Activated B cell treated with CpG ODN at 0.5 μM for 24 hours (primary cell): ENCODE results near the gene DIP2C. TPM values are rescaled to one million over a fixed set of nuclear protein-coding genes. Genes with fewer than 3 reads are reported as not detected.

Experiments used
- ATAC-seq: fragments of 200-7000 bp; cut with Tn5 transposase; one replicate; pipeline ENCODE4 v1.10.0; 2021; ENCODE audit warnings: low read depth, mild to moderate bottlenecking, moderate library complexity
- CTCF ChIA-PET: fragments of 350-600 bp; sonication (Branson Sonifier 250); formaldehyde crosslinking; loops from one replicate; lab custom pipeline; 2021; ENCODE audit warnings: antibody characterized with exemption; lab: Charles Lee
- POLR2A ChIA-PET: fragments of 350-600 bp; sonication (Branson Sonifier 250); formaldehyde crosslinking; loops from one replicate; lab custom pipeline; 2021; ENCODE audit warnings: antibody characterized with exemption; lab: Charles Lee
- DNase-seq: peaks from one replicate; pipeline ENCODE4 v3.0.0; 2022
- H3K27ac Mint-ChIP-seq: one replicate; pipeline ENCODE4 v1.8.0; 2020; ENCODE audit warnings: mixed read lengths
- H3K27me3 Mint-ChIP-seq: one replicate; pipeline ENCODE4 v1.8.0; 2021; ENCODE audit warnings: mixed read lengths
- H3K36me3 Mint-ChIP-seq: one replicate; pipeline ENCODE4 v1.8.0; 2021; ENCODE audit warnings: low read depth, mixed read lengths
- H3K4me1 Mint-ChIP-seq: one replicate; pipeline ENCODE4 v1.8.0; 2021; ENCODE audit warnings: mixed read lengths
- H3K4me3 Mint-ChIP-seq: one replicate; pipeline ENCODE4 v1.8.0; 2020; ENCODE audit warnings: mild to moderate bottlenecking, mixed read lengths
- H3K9me3 Mint-ChIP-seq: one replicate; pipeline ENCODE4 v1.8.0; 2020; ENCODE audit warnings: mixed read lengths
- intact Hi-C: fragments of 100-400 bp; cut with micrococcal nuclease; formaldehyde crosslinking; loops from one replicate; pipeline ENCODE4 v1.15.1; 2024
- total RNA-seq: library from RNA; stranded (reverse); gene quantifications from 2 replicates; pipeline ENCODE4 v1.2.3, GENCODE V29; 2022
- TF ChIP-seq, protein P1 (sequence below): fragments of 200-600 bp; IDR thresholded peaks from one replicate; pipeline ENCODE4 v1.8.0; 2022; ENCODE audit warnings: antibody characterized with exemption, mild to moderate bottlenecking

DIP2C gene
- total RNA-seq, 1 donor from 2014 or later: 0.49 TPM

- DNase-seq (no peak), ATAC-seq (no peak)
- TF ChIP-seq, protein P1, sequence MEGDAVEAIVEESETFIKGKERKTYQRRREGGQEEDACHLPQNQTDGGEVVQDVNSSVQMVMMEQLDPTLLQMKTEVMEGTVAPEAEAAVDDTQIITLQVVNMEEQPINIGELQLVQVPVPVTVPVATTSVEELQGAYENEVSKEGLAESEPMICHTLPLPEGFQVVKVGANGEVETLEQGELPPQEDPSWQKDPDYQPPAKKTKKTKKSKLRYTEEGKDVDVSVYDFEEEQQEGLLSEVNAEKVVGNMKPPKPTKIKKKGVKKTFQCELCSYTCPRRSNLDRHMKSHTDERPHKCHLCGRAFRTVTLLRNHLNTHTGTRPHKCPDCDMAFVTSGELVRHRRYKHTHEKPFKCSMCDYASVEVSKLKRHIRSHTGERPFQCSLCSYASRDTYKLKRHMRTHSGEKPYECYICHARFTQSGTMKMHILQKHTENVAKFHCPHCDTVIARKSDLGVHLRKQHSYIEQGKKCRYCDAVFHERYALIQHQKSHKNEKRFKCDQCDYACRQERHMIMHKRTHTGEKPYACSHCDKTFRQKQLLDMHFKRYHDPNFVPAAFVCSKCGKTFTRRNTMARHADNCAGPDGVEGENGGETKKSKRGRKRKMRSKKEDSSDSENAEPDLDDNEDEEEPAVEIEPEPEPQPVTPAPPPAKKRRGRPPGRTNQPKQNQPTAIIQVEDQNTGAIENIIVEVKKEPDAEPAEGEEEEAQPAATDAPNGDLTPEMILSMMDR: no peak
- intact Hi-C loops: no loop called here
- Mint-ChIP-seq H3K27me3 (peaks cover 25% of the 10 kb centered on the region), H3K9me3 (peaks cover 12% of the 10 kb centered on the region), H3K4me1 (no peaks in the 10 kb centered on the region), H3K36me3 (no peaks in the 10 kb centered on the region), H3K27ac (no peak overlapping the region), H3K4me3 (no peak overlapping the region)
- POLR2A ChIA-PET: interaction anchor here (0.6 kb wide), 1 partner anchor 371 kb away, joined by 6 read pairs; no protein-coding TSS in a partner anchor
- CTCF ChIA-PET: no interaction called here
These were observed 120.6 kb downstream of the DIP2C start for GRCh38 chr10:568848-569247.

- ATAC-seq (no peak), DNase-seq (no peak)
- CTCF ChIA-PET: no interaction called here
- Mint-ChIP-seq H3K36me3 (no peaks in the 10 kb centered on the region), H3K4me1 (no peaks in the 10 kb centered on the region), H3K27me3 (peaks cover 22% of the 10 kb centered on the region), H3K4me3 (no peak overlapping the region), H3K9me3 (peaks cover 19% of the 10 kb centered on the region), H3K27ac (no peak overlapping the region)
- TF ChIP-seq, protein P1: no peak
- POLR2A ChIA-PET: no interaction called here
- intact Hi-C loops: no loop called here
These were observed 121.6 kb downstream of the DIP2C start for GRCh38 chr10:567869-568268.

DNA sequence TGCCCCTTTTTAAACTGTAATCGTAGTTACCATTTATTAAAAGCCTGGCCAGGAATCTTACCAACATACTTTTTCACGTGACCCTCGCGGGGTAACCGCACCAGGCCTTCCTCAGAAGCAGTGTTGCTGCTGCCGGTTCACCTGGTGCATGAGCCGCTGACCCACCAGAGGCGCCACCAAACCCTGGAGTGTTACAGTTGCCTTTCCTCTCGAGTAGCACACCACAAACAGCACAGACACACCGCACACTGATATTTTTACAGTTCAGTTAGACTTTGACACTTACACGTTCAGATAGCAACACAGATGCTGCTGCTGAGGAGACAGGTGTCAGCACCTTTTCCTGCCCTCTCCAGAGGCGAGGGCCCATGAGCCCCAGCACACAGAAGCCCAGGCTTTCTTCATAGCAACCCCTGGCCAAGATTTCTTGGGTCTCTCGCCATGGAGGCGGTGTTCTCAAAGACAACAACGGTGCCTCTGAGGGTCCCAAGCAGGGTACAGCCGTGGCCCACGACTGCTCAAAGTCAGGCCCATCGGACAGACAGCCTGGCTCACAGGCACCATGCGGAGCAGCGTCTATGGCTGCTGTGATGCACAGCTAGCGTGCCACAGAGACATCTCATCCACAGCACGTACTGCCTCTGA lies 123.1 kb downstream of the DIP2C start:
- H3K27ac Mint-ChIP-seq: no peak overlapping the region

GRCh38 chr10:565676-566075 lies 123.8 kb downstream of the DIP2C start:
- Mint-ChIP-seq H3K9me3 (peaks cover 19% of the 10 kb centered on the region), H3K36me3 (no peaks in the 10 kb centered on the region), H3K27ac (no peak overlapping the region), H3K4me3 (no peak overlapping the region), H3K4me1 (no peaks in the 10 kb centered on the region), H3K27me3 (peaks cover 13% of the 10 kb centered on the region)
- TF ChIP-seq, protein P1: no peak
- intact Hi-C loops: no loop called here
- ChIA-PET CTCF (no interaction called here), POLR2A (no interaction called here)
- DNase-seq (no peak), ATAC-seq (no peak)

More for the DNA sequence above, 123.1 kb downstream of the DIP2C start:
- peaks cover 19% of the 10 kb centered on the region for H3K9me3 Mint-ChIP-seq
- peaks cover 14% of the 10 kb centered on the region for H3K27me3 Mint-ChIP-seq
- POLR2A ChIA-PET: no interaction called here
- H3K36me3 Mint-ChIP-seq: no peaks in the 10 kb centered on the region
- ATAC-seq (no peak), DNase-seq (no peak)
- TF ChIP-seq, protein P1: no peak
- CTCF ChIA-PET: no interaction called here
- no peak overlapping the region for H3K4me3 Mint-ChIP-seq
- no peaks in the 10 kb centered on the region for H3K4me1 Mint-ChIP-seq
- intact Hi-C loops: no loop called here

- ChIA-PET POLR2A (no interaction called here), CTCF (no interaction called here)
- intact Hi-C loops: no loop called here
- no peak overlapping the region for H3K4me3 Mint-ChIP-seq
- no peak for ATAC-seq
- H3K36me3 Mint-ChIP-seq: no peaks in the 10 kb centered on the region
- no peak for DNase-seq
- H3K27me3 Mint-ChIP-seq: peaks cover 10% of the 10 kb centered on the region
- TF ChIP-seq, protein P1: no peak
- no peaks in the 10 kb centered on the region for H3K4me1 Mint-ChIP-seq
- H3K9me3 Mint-ChIP-seq: peaks cover 19% of the 10 kb centered on the region
- no peak overlapping the region for H3K27ac Mint-ChIP-seq
These were observed 124.3 kb downstream of the DIP2C start for GRCh38 chr10:565146-565545.
